COLO668 (cell line): Measurements from ENCODE around the gene HES3.

ENCODE experiments used
- DNase-seq: peaks from one replicate; lab custom pipeline; 2025; ENCODE audit not compliant: unreplicated experiment; lab: John Stamatoyannopoulos, UW

HES3 gene

GRCh38 chr1:6260961-6261614 lies 17.1 kb downstream of the HES3 start, which contains the start of gene GPR153:
GPR153 (minus strand) TSS chr1:6261098; CDS start chr1:6254905, 6,193 bp downstream.
- peak; percentile 70 for DNase-seq

GRCh38 chr1:6261615-6261995 lies 17.6 kb downstream of the HES3 start:
- DNase-seq = no peak

GRCh38 chr1:6262555-6263420 lies 18.8 kb downstream of the HES3 start:
- DNase-seq = no peak

GRCh38 chr1:6263716-6264115 lies 19.7 kb downstream of the HES3 start:
- DNase-seq = no peak

GRCh38 chr1:6265151-6265550 lies 21.2 kb downstream of the HES3 start:
- DNase-seq = peak; percentile 95

- DNase-seq = no peak
Observed at GRCh38 chr1:6266641-6267040, 22.7 kb downstream of the HES3 start.

- DNase-seq = no peak
Observed at GRCh38 chr1:6267686-6268322, 23.8 kb downstream of the HES3 start.

- DNase-seq = no peak
Observed at GRCh38 chr1:6268415-6268814, 24.4 kb downstream of the HES3 start.

GRCh38 chr1:6269296-6269695 lies 25.3 kb downstream of the HES3 start:
- no peak for DNase-seq

GRCh38 chr1:6269720-6270400 lies 25.9 kb downstream of the HES3 start:
- DNase-seq = peak; percentile 95

GRCh38 chr1:6270401-6270800 lies 26.4 kb downstream of the HES3 start:
- peak; percentile 96 for DNase-seq

GRCh38 chr1:6271006-6271405 lies 27.0 kb downstream of the HES3 start:
- no peak for DNase-seq

GRCh38 chr1:6271554-6271953 lies 27.6 kb downstream of the HES3 start:
- DNase-seq = peak; percentile 88

- DNase-seq = no peak
Observed at GRCh38 chr1:6272452-6272851, 28.5 kb downstream of the HES3 start.

- no peak for DNase-seq
Observed at GRCh38 chr1:6272868-6273267, 28.9 kb downstream of the HES3 start.

GRCh38 chr1:6273380-6273891 lies 29.5 kb downstream of the HES3 start:
- DNase-seq = peak; percentile 89

- no peak for DNase-seq
Observed at GRCh38 chr1:6274102-6274501, 30.1 kb downstream of the HES3 start.

- DNase-seq = no peak
Observed at GRCh38 chr1:6274622-6275139, 30.7 kb downstream of the HES3 start.

GRCh38 chr1:6275826-6276782 lies 32.1 kb downstream of the HES3 start:
- peak; percentile 94 for DNase-seq
